ENCODE measurements around the gene CEP120.
A peak's percentile ranks its signal among the peaks of the same experiment; 100 is the strongest.

CEP120 gene

GRCh38 chr5:123455095-123455494 lies 31.9 kb upstream of the CEP120 start:
- peaks cover 4 to 8% of the 10 kb centered on the region in 2 donors for H3K4me1 ChIP-seq (ENCODE audit: control insufficient read depth in 2 of 2, insufficient read depth in 1 of 2, low read depth in 1 of 2, low read length in 2 of 2)
- no peak overlapping the region for H3K18ac ChIP-seq (ENCODE audit: low read length)
- H4K91ac ChIP-seq (ENCODE audit: low read depth, low read length, poor library complexity): no peak overlapping the region
- no CpG with 5 or more reads among the region's 3 CpGs for WGBS, 2 donors (ENCODE audit: extremely low coverage in 2 of 2, insufficient read length in 2 of 2, insufficient replicate concordance in 1 of 2)
- H2BK15ac ChIP-seq (ENCODE audit: low read length): no peak overlapping the region
- H2BK12ac ChIP-seq (ENCODE audit: low read length): no peak overlapping the region
- no peaks in the 10 kb centered on the region for H3K27me3 ChIP-seq (ENCODE audit: control insufficient read depth in 3 of 3, insufficient read depth in 3 of 3, low read depth in 1 of 3, low read length in 3 of 3)
- H3K9me3 ChIP-seq (replicated peaks in 1 of 2; ENCODE audit: control insufficient read depth in 2 of 2, insufficient read depth in 1 of 2, low read depth in 1 of 2, low read length in 2 of 2): no peaks in the 10 kb centered on the region
- no peak overlapping the region for H3K23ac ChIP-seq (ENCODE audit: low read depth, low read length, poor library complexity)
- H2BK120ac ChIP-seq (ENCODE audit: low read depth, low read length): no peak overlapping the region
- H3K4ac ChIP-seq (ENCODE audit: low read length): no peak overlapping the region
- no peak overlapping the region for H4K8ac ChIP-seq (ENCODE audit: low read depth, low read length)
- H3K79me1 ChIP-seq (ENCODE audit: low read depth, low read length): no peaks in the 10 kb centered on the region
- H3K27ac ChIP-seq (replicated peaks; ENCODE audit: low read length): no peak overlapping the region
- no peak overlapping the region for H2BK5ac ChIP-seq (ENCODE audit: low read length)
- no peak overlapping the region for H3K14ac ChIP-seq (ENCODE audit: low read length)
- H3K36me3 ChIP-seq (replicated peaks in 1 of 2; ENCODE audit: control insufficient read depth in 2 of 2, insufficient read depth in 2 of 2, low read length in 2 of 2): no peaks in the 10 kb centered on the region
- no peak overlapping the region for H2AK5ac ChIP-seq (ENCODE audit: low read depth, low read length)
- no peak overlapping the region for H2AFZ ChIP-seq (ENCODE audit: low read length)
- no peak overlapping the region for H3K4me2 ChIP-seq (ENCODE audit: insufficient read depth, low read length, poor library complexity, severe bottlenecking)
- H3K9ac ChIP-seq (ENCODE audit: low read depth, low read length, poor library complexity): no peak overlapping the region
- no peak overlapping the region for H3K4me3 ChIP-seq (ENCODE audit: low read length in 2 of 2)
- DNase-seq (ENCODE audit: low spot score): no peak

- H4K91ac ChIP-seq (ENCODE audit: low read depth, low read length, poor library complexity): no peak overlapping the region
- no peak overlapping the region for H2BK5ac ChIP-seq (ENCODE audit: low read length)
- H3K18ac ChIP-seq (ENCODE audit: low read length): no peak overlapping the region
- no peaks in the 10 kb centered on the region for H3K27me3 ChIP-seq (ENCODE audit: control insufficient read depth in 3 of 3, insufficient read depth in 3 of 3, low read depth in 1 of 3, low read length in 3 of 3)
- no peaks in the 10 kb centered on the region for H3K79me1 ChIP-seq (ENCODE audit: low read depth, low read length)
- H4K8ac ChIP-seq (ENCODE audit: low read depth, low read length): no peak overlapping the region
- no peak for DNase-seq (ENCODE audit: low spot score)
- no peak overlapping the region for H3K4ac ChIP-seq (ENCODE audit: low read length)
- H2AK5ac ChIP-seq (ENCODE audit: low read depth, low read length): no peak overlapping the region
- H2BK120ac ChIP-seq (ENCODE audit: low read depth, low read length): no peak overlapping the region
- H3K4me1 ChIP-seq (ENCODE audit: control insufficient read depth in 2 of 2, insufficient read depth in 1 of 2, low read depth in 1 of 2, low read length in 2 of 2): peaks cover 6 to 15% of the 10 kb centered on the region in 2 donors
- no peak overlapping the region for H2BK12ac ChIP-seq (ENCODE audit: low read length)
- no peak overlapping the region for H3K4me2 ChIP-seq (ENCODE audit: insufficient read depth, low read length, poor library complexity, severe bottlenecking)
- H3K4me3 ChIP-seq (ENCODE audit: low read length in 2 of 2): no peak overlapping the region
- no peak overlapping the region for H3K23ac ChIP-seq (ENCODE audit: low read depth, low read length, poor library complexity)
- no peaks in the 10 kb centered on the region for H3K36me3 ChIP-seq (replicated peaks in 1 of 2; ENCODE audit: control insufficient read depth in 2 of 2, insufficient read depth in 2 of 2, low read length in 2 of 2)
- H3K9me3 ChIP-seq (replicated peaks in 1 of 2; ENCODE audit: control insufficient read depth in 2 of 2, insufficient read depth in 1 of 2, low read depth in 1 of 2, low read length in 2 of 2): no peaks in the 10 kb centered on the region
- no peak overlapping the region for H3K9ac ChIP-seq (ENCODE audit: low read depth, low read length, poor library complexity)
- peak overlapping the region; percentile 65 for H2AFZ ChIP-seq (ENCODE audit: low read length)
- no peak overlapping the region for H2BK15ac ChIP-seq (ENCODE audit: low read length)
- no peak overlapping the region for H3K27ac ChIP-seq (replicated peaks; ENCODE audit: low read length)
- WGBS, 2 donors (ENCODE audit: extremely low coverage in 2 of 2, insufficient read length in 2 of 2, insufficient replicate concordance in 1 of 2): no CpG with 5 or more reads among the region's 1 CpG
- no peak overlapping the region for H3K14ac ChIP-seq (ENCODE audit: low read length)
Observed at GRCh38 chr5:123454259-123454911, 31.2 kb upstream of the CEP120 start.

- Histone ChIP-seq H3K79me1 (ENCODE audit: low read depth, low read length) (no peaks in the 10 kb centered on the region), H2AFZ (ENCODE audit: low read length) (peak overlapping the region; percentile 68), H3K4me2 (ENCODE audit: insufficient read depth, low read length, poor library complexity, severe bottlenecking) (no peak overlapping the region), H3K4me1 (ENCODE audit: control insufficient read depth in 2 of 2, insufficient read depth in 1 of 2, low read depth in 1 of 2, low read length in 2 of 2) (peaks cover 7 to 18% of the 10 kb centered on the region in 2 donors), H2BK12ac (ENCODE audit: low read length) (no peak overlapping the region), H3K36me3 (replicated peaks in 1 of 2; ENCODE audit: control insufficient read depth in 2 of 2, insufficient read depth in 2 of 2, low read length in 2 of 2) (no peaks in the 10 kb centered on the region), H3K27ac (replicated peaks; ENCODE audit: low read length) (no peak overlapping the region), H3K23ac (ENCODE audit: low read depth, low read length, poor library complexity) (no peak overlapping the region), H4K91ac (ENCODE audit: low read depth, low read length, poor library complexity) (no peak overlapping the region), H3K4ac (ENCODE audit: low read length) (no peak overlapping the region), H3K9me3 (replicated peaks in 1 of 2; ENCODE audit: control insufficient read depth in 2 of 2, insufficient read depth in 1 of 2, low read depth in 1 of 2, low read length in 2 of 2) (no peaks in the 10 kb centered on the region), H2AK5ac (ENCODE audit: low read depth, low read length) (no peak overlapping the region), H4K8ac (ENCODE audit: low read depth, low read length) (no peak overlapping the region), H3K9ac (ENCODE audit: low read depth, low read length, poor library complexity) (no peak overlapping the region), H3K27me3 (ENCODE audit: control insufficient read depth in 3 of 3, insufficient read depth in 3 of 3, low read depth in 1 of 3, low read length in 3 of 3) (no peaks in the 10 kb centered on the region), H2BK5ac (ENCODE audit: low read length) (no peak overlapping the region), H2BK15ac (ENCODE audit: low read length) (no peak overlapping the region), H3K4me3 (ENCODE audit: low read length in 2 of 2) (no peak overlapping the region), H3K18ac (ENCODE audit: low read length) (no peak overlapping the region), H2BK120ac (ENCODE audit: low read depth, low read length) (no peak overlapping the region), H3K14ac (ENCODE audit: low read length) (no peak overlapping the region)
- DNase-seq (ENCODE audit: low spot score): no peak
- WGBS, 2 donors (ENCODE audit: extremely low coverage in 2 of 2, insufficient read length in 2 of 2, insufficient replicate concordance in 1 of 2): no CpG with 5 or more reads among the region's 4 CpGs
Observed at GRCh38 chr5:123452401-123452800, 29.2 kb upstream of the CEP120 start.

DNA sequence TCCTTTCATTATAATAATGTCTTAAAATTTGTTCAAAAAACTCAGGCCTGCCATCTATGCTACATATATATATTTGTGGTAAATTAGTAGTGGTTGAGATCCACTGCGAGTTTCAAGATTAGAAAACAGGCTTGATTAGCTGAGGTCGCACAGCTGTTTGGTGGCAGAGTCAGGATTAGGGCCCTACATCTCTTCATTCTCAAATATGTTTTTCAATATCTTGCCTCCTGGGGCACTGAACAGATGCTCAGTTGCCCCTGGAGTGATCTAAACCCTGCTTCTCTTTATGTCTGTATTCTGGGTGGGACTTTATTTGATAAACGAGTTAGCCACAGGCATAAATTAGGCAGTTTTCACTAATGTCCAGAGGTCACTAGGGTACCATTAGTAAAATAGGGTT lies 27.8 kb upstream of the CEP120 start:
- H3K27me3 ChIP-seq (ENCODE audit: control insufficient read depth in 3 of 3, insufficient read depth in 3 of 3, low read depth in 1 of 3, low read length in 3 of 3): no peaks in the 10 kb centered on the region
- no peak overlapping the region for H3K27ac ChIP-seq (replicated peaks; ENCODE audit: low read length)
- H3K18ac ChIP-seq (ENCODE audit: low read length): no peak overlapping the region
- no peaks in the 10 kb centered on the region for H3K79me1 ChIP-seq (ENCODE audit: low read depth, low read length)
- H2BK15ac ChIP-seq (ENCODE audit: low read length): no peak overlapping the region
- peak overlapping the region; percentile 70 for H2AFZ ChIP-seq (ENCODE audit: low read length)
- H4K8ac ChIP-seq (ENCODE audit: low read depth, low read length): no peak overlapping the region
- H3K4me1 ChIP-seq (ENCODE audit: control insufficient read depth in 2 of 2, insufficient read depth in 1 of 2, low read depth in 1 of 2, low read length in 2 of 2): peaks cover 7 to 18% of the 10 kb centered on the region in 2 donors
- H3K4me2 ChIP-seq (ENCODE audit: insufficient read depth, low read length, poor library complexity, severe bottlenecking): no peak overlapping the region
- H3K36me3 ChIP-seq (replicated peaks in 1 of 2; ENCODE audit: control insufficient read depth in 2 of 2, insufficient read depth in 2 of 2, low read length in 2 of 2): no peaks in the 10 kb centered on the region
- no CpG with 5 or more reads among the region's 3 CpGs for WGBS, 2 donors (ENCODE audit: extremely low coverage in 2 of 2, insufficient read length in 2 of 2, insufficient replicate concordance in 1 of 2)
- no peak overlapping the region for H3K14ac ChIP-seq (ENCODE audit: low read length)
- H2BK5ac ChIP-seq (ENCODE audit: low read length): no peak overlapping the region
- H3K9me3 ChIP-seq (replicated peaks in 1 of 2; ENCODE audit: control insufficient read depth in 2 of 2, insufficient read depth in 1 of 2, low read depth in 1 of 2, low read length in 2 of 2): no peaks in the 10 kb centered on the region
- H3K23ac ChIP-seq (ENCODE audit: low read depth, low read length, poor library complexity): no peak overlapping the region
- no peak overlapping the region for H3K4ac ChIP-seq (ENCODE audit: low read length)
- no peak overlapping the region for H3K9ac ChIP-seq (ENCODE audit: low read depth, low read length, poor library complexity)
- H2AK5ac ChIP-seq (ENCODE audit: low read depth, low read length): no peak overlapping the region
- H3K4me3 ChIP-seq (ENCODE audit: low read length in 2 of 2): no peak overlapping the region
- H4K91ac ChIP-seq (ENCODE audit: low read depth, low read length, poor library complexity): no peak overlapping the region
- H2BK120ac ChIP-seq (ENCODE audit: low read depth, low read length): no peak overlapping the region
- H2BK12ac ChIP-seq (ENCODE audit: low read length): no peak overlapping the region
- DNase-seq (ENCODE audit: low spot score): no peak

Measured in neuronal stem cell (in vitro differentiated cells).